ENCODE measurements around the gene RAD51B. TPM values are rescaled to one million over a fixed set of nuclear protein-coding genes. Genes with fewer than 3 reads are reported as not detected.

RAD51B gene
- total RNA-seq, 4 donors from 2014 or later = 19.6 to 39.7 (median 25.4) TPM

GRCh38 chr14:67837011-67837624, 17.5 kb downstream of the RAD51B start:
- WGBS = 14% methylated on average over 2 of the region's 2 CpGs
- TF ChIP-seq POLR2A (IDR thresholded peaks at IDR 0.05) = no peak
- TF ChIP-seq CTCF (IDR thresholded peaks at IDR 0.05) = peak; percentile 31 to 55
- H3K27ac ChIP-seq = no peak overlapping the region
- H3K27me3 ChIP-seq = no peaks in the 10 kb centered on the region
- H3K36me3 ChIP-seq = no peaks in the 10 kb centered on the region
- no peak for DNase-seq (ENCODE audit: low spot score in 2 of 2)
- H3K4me3 ChIP-seq = no peak overlapping the region
- H3K9me3 ChIP-seq = no peaks in the 10 kb centered on the region
- peaks cover 2% of the 10 kb centered on the region for H3K4me1 ChIP-seq

GRCh38 chr14:67846029-67846610, 26.5 kb downstream of the RAD51B start:
- Histone ChIP-seq H3K36me3 (no peaks in the 10 kb centered on the region), H3K4me1 (no peaks in the 10 kb centered on the region), H3K9me3 (peaks cover 4% of the 10 kb centered on the region), H3K27me3 (no peaks in the 10 kb centered on the region), H3K27ac (no peak overlapping the region), H3K4me3 (no peak overlapping the region)
- TF ChIP-seq POLR2A (IDR thresholded peaks at IDR 0.05) (no peak), POLR2AphosphoS5 (IDR thresholded peaks at IDR 0.05) (no peak), CTCF (IDR thresholded peaks at IDR 0.05) (no peak), EP300 (IDR thresholded peaks at IDR 0.05) (no peak)
- WGBS = 98% methylated on average over 15 of the region's 17 CpGs
- no peak for DNase-seq (ENCODE audit: low spot score in 2 of 2)

GRCh38 chr14:67850066-67850830, 30.7 kb downstream of the RAD51B start:
- DNase-seq (ENCODE audit: low spot score in 2 of 2) = no peak
- Histone ChIP-seq H3K4me1 (no peaks in the 10 kb centered on the region), H3K9me3 (peaks cover 4% of the 10 kb centered on the region), H3K27ac (no peak overlapping the region), H3K36me3 (no peaks in the 10 kb centered on the region), H3K27me3 (no peaks in the 10 kb centered on the region), H3K4me3 (no peak overlapping the region)
- no peak for TF ChIP-seq EP300 (IDR thresholded peaks at IDR 0.05)
- no peak for TF ChIP-seq POLR2A (IDR thresholded peaks at IDR 0.05)
- TF ChIP-seq POLR2AphosphoS5 (IDR thresholded peaks at IDR 0.05) = no peak
- TF ChIP-seq CTCF (IDR thresholded peaks at IDR 0.05) = no peak
- 94% methylated on average over 9 of the region's 9 CpGs for WGBS

- WGBS = 96% methylated on average over 7 of the region's 9 CpGs
- H3K27ac ChIP-seq = no peak overlapping the region
Observed at GRCh38 chr14:67851785-67852410, 32.3 kb downstream of the RAD51B start.

More at GRCh38 chr14:67851785-67852410, 32.3 kb downstream of the RAD51B start:
- TF ChIP-seq CTCF (IDR thresholded peaks at IDR 0.05) (no peak), POLR2A (IDR thresholded peaks at IDR 0.05) (no peak), EP300 (IDR thresholded peaks at IDR 0.05) (no peak), POLR2AphosphoS5 (IDR thresholded peaks at IDR 0.05) (no peak)
- no peaks in the 10 kb centered on the region for H3K9me3 ChIP-seq
- DNase-seq (ENCODE audit: low spot score in 2 of 2) = no peak
- H3K36me3 ChIP-seq = no peaks in the 10 kb centered on the region
- no peaks in the 10 kb centered on the region for H3K27me3 ChIP-seq
- H3K4me3 ChIP-seq = no peak overlapping the region
- no peaks in the 10 kb centered on the region for H3K4me1 ChIP-seq
